GM18868 (cell line): ENCODE results near the gene GRIK5.
"Not testable (repeated sequence)": the region's sequence is repeated elsewhere in the genome, so short reads cannot be mapped to it uniquely, and the experiment has no call there.

Experiments
- ATAC-seq: cut with Tn5 transposase; IDR thresholded peaks from one replicate; pipeline ENCODE4 v1.9.1; 2021; ENCODE audit warnings: mild to moderate bottlenecking, moderate library complexity; ENCODE audit not compliant: unreplicated experiment

The GRIK5 gene

DNA sequence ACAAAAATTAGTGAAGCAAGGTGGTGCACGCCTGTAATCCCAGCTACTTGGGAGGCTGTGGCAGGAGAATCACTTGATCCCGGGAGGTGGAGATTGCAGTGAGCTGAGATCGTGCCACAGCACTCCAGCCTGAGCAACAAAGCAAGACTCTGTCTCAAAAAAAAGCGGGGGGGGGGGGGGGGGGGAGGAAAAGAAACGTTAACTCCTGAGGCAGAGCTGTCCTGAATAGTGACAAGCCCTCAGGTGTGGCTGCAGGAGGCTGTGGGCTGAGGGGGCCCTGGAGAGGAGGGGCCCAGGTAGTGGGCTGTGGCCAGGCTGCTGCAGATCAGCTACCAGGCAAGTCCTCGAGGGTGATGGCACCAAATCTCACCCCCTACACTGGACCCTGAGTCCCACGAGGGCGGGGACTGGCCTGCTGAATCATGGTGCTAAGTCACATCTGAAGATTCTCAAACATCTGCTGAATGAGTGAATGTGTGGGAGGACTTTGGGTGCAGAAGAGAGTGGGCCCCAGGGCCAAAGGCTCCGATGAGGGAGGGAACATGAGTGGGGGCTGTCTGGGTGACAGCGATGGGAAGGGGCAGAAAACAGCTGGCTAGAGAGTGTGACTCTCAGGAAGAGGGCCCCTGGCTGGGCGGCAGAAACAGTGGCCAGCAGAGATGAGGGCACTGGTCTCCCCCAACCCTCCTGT, 51.4 kb downstream of the GRIK5 start:
- ATAC-seq: no peak

DNA sequence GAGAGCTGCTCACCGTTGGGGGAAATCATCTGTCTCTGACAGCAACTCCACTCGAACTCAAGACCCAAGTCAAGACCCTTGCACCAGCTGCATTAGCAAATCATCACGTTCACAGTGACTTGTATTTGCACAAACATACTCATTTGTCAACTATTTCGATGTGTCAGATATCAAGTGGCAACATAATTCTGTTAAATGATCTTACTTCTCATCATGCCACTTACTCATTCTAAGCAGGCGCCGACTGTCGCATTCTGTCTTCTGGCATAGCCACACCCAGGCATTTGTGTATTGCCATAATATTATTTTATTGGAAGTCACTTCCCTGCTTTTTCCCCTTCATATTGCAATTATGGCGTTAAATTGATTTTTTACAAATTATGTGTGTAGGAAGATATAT, 53.0 kb downstream of the GRIK5 start:
- ATAC-seq: no peak

DNA sequence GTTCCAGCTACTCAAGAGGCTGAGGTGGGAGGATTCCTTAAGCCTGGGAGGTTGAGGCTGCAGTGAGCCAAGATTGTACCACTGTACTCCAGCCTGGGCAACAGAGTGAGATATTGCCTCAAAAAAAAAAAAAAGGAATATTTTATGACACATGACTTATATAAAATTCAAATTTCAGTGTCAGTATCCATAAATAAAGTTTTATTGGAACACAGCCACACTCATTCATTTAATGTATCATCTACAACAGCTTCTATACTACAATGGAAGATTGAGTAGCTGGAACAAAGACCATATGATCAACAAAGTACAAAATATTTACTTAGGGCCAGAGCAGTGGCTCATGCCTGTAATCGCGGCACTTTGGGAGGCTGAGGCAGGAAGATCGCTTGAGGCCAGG, 57.3 kb downstream of the GRIK5 start:
- not testable (repeated sequence) for ATAC-seq

DNA sequence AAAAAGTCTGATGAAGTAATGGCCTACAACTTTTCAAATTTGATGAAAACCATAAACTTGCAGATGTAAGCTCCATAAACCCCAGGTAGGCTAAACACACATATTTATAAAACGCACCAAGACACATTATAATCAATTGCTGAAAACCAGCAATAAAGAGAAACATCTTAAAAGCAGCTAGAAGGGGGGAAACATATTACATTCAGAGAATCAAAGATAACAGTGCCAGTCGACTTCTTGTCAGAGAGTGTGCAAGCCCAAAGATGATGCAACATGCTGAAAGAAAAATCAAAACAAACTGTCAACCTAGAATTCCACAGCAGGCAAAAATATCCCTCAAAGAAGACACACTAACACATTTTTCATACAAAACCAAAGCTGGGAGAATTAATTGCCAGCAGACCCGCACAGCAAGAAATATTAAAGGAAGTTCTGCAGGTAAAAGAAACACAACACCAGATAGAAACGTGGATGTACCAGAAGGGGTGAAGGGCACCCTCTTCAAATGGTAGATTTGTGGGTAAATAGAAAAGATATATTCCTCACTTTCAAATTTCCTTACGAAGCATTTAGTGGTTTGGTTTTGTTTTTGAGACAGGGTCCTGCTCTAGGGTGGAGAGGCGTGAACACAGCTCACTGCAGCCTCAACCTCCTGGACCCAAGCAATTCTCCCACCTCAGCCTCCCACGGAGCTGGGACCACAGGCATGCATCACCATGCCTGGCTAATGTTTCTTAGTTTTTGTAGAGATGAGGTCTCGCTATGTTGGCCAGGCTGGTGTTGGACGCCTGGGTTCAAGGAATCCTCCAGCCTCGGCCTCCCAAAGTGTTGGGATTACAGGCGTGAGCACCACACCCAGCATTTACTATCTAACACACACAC, 59.5 kb downstream of the GRIK5 start:
- ATAC-seq: no peak

DNA sequence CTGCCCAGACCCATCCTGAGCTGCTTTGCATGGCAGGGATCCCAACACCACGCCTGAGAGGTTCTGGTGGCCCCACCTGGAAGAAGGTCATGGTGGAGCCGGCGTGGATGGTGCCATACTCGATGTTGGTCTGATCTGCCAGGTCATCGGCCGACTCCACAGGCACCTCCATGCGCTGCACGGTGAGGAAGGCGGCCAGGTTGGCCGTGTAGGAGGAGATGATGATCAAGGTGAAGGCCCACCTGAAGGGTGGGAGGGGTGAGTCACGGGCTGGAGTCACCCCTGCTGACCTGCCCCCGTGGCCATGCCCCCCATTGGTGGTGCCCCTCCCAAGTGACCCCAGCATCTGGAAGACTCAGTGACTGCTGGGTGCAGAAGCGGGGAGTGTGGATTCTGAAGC, 63.4 kb downstream of the GRIK5 start:
- ATAC-seq: no peak

DNA sequence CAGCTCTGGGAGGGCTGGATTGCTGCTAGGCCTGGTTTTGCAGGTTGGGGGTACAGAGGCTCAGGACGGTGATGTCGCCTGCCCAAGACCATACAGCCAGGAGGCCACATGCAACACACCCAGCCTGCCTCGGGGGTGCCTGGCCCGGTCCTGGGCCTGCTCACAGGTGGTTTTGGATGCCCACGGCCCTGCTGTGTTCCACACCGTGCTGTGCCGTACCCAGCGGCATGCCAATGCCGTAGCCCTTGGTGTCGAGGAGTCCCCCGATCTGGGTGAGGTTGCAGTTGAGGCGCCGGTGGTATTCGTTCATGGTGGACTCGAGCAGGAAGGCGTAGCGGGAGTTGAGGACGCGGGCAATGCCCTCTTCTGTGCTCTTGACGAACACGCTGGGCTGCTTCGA, 64.5 kb downstream of the GRIK5 start:
- ATAC-seq: no peak

DNA sequence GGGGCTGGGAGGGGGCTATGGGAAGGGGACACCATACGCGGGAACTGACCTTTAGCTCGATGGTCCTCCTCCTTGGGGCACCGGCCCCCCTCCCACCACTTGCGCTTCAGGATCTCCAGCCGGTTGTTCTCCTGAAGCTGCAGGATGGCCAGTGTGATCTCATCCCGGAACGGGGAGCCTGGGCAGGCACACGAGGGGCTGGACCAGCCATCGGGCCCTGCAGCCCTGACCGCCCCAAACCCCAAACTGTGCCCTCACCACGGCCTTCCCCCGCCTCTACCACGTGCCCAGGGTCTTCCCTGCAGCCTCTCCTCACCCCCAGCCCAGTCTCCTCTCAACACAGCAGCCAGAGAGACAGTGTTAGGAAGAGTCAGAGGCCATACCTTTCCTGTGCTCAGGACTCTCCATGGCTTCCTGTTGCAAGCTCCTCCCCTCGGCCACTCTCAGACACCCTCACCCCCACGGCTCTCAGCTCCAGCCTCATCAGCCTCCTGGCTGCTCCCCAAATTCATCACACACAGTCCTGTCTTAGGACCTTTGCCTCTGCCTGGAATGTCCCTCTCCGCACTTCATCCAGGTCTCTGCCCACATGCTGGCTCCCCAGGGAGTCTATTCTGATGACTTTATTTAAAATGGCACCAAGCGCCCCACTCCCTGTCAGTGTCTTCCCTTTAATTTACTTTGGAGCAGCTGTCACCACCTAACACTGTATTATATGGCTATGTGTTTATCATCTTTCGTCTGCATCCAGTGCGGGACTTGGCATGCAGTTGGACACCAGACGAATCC, 66.3 kb downstream of the GRIK5 start:
- ATAC-seq: no peak

DNA sequence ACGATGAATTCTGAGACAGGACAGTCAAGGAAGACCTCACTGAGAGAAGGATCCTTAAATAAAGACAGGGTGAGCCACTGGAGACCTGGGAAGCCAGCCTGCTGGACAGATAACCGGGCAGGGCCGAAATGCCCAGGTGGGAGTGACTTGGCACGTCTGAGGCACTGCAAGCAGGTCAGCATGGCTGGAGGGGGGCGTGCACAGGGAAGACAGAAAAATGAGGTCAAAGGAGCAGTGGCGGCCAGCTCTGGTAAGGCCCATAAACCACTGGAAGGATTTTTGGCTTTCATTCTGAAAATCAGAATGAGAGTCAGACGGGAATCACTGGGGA, 70.2 kb downstream of the GRIK5 start:
- ATAC-seq: no peak

DNA sequence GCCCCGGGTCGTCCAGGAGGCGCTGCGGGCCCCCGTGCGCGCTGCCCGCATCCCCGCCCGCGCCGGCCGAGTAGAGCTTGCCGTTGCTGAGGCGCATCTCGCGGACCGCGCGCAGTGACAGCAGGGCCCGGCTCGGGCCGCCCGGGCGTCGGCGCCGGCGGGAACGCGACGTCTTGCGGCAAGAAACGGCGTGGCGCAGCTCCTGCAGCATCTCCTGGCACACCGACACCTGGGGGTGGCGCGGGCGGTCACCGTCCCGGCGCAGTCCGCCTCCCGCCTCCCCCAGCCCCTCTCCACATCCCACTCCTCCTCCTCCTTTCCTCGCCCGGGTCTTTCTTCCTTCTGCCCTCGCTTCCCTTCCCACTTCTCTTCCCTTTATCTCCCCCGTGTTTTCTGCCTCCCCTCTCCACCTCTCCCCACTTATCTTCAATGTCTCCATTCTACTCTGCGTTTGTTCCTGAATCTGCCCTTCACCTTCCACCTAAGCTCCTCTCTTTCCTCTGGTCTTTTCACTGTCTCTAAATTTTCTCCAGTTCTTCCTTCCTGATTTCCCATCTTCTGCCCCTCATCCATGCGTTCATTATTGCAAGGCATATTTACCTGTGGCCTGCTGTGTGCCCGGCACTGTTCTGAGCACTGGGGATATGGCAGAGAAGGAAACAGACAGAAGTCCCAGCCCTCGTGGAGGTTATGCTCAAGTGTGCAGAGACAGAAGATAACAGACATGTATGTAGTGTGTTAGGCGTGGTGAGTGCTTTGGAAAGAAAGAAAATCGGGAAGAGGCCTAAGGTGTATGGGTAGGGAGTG, 70.7 kb downstream of the GRIK5 start:
- no peak for ATAC-seq

DNA sequence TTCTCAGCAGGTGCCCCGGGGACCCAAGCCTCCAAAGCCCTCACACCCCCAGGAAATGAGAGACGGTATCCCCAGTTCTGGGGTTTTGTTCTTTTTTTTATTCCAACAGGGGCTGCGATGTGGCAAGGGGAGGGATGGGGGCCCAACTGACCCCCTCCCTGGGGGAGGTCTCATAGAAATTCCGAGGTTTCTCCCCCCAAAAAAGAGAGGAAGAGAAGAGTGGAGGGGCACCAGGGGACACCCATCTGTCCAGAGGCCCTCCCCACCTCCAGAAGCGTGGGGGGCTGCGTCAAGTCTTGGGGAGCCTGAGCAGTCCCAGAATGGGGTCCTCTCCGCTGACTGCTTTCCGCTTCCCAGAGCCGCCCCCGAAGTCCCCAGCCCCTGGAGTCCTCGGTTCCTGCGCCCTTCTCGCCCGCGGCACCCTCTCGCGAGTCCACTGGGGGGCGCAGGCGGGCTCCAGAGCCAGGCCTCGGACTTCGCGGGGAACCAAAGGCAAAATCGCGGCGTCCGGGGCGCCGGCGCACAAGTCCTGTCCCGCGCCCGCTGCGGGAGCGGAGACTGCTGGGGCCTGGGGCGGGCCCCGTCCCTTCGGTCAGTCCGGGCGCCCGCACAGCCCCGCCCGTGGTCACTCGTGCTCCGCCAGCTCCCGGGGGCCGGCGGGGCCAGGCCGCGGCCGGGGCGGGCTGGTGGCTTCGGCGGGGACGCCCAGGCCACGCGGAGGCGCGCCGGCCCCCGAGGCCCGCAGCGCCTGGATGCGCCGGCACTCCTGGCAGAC, 71.6 kb downstream of the GRIK5 start:
- ATAC-seq: no peak

DNA sequence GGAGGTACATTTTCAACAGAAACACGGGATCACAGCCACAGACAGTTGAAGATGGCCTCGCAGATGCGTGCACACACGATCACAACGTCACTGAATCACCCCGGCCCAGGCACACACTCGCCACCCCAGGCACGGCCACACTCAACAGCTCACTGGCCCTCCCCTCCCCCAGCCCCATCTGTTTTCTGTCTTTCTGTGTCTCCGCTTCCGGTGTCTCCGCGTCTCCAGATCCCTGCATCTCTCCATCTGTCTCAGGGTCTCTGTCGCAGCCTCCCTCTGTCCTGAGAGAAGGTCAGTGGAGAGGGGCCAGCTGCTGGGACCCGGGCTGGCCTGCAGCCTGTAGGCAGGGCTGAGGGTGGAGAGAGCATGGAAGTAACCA, 72.2 kb downstream of the GRIK5 start:
- no peak for ATAC-seq

DNA sequence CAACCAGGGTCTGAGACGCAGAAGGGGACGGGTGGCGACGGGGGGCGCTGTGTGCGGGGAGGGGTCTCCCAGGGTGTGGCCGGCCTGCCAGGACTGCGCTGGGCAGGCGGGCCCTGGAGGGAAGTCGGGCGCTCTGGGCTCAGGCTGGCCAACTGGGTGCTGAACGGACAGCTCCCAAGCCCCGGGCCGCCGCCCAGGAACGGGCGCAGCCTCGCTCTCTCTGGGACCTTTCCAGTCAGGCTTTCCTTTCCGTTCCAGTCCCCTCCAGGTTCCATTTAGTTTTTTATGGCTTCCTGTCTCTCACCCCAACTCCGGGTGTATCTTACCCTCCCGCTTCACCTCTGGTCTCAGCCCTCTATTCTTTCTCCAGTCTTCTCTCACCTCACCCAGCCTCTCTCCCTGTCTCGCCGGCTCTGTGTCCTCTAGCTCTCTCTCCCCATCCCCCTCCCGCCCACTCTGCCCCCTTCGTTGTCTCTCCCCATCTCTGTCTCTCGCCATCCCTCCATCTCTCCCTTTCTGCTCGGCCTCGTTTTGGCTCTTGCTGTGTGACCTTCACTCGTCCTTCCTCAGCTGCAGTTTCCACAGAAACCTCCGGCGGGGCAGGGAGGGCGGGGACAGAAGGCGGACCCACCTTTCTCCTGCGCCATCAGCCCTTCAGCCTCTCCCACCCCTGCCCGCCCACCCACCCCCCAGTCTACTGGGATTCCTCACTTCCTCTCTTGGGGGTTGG, 72.7 kb downstream of the GRIK5 start:
- no peak for ATAC-seq

DNA sequence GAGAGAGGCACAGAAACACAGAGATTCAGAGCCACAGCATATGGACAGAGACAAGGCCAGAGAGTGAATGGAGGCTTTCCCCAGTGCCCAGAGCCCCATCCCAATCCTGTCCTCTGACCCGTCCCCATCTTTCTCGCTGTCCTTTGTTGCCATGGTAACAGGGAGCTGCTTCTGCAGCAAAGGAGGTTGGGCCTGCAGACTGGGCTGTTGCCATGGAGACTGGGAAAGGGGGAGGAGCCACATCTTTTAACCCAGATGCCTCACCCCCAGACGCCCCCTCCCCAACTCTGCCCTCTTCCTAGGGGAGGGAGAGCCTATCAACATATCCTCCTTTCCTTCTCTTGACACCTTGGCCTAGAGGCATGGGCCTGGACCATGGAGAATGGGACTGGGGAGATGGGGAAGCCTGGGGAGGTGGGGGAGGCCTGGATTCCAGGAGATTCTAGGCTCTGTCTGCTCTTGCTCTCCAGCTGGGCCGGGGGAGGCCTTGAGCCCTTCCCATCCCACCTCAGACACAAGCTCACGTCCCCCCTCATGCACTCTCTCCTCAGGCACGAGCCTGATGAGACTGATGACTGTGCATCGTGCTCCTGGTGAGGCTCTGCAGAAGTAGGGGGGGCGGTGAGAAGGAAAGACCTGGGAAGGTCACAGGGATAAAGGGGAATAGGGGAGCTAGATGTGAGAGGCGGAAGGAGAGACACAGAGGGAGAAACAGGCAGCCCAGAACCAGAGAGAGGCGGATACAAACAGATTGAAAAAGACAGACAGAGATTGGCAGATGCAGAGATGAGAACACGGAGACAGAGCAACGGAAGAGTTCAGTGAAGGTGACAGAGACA, 73.8 kb downstream of the GRIK5 start:
- no peak for ATAC-seq

DNA sequence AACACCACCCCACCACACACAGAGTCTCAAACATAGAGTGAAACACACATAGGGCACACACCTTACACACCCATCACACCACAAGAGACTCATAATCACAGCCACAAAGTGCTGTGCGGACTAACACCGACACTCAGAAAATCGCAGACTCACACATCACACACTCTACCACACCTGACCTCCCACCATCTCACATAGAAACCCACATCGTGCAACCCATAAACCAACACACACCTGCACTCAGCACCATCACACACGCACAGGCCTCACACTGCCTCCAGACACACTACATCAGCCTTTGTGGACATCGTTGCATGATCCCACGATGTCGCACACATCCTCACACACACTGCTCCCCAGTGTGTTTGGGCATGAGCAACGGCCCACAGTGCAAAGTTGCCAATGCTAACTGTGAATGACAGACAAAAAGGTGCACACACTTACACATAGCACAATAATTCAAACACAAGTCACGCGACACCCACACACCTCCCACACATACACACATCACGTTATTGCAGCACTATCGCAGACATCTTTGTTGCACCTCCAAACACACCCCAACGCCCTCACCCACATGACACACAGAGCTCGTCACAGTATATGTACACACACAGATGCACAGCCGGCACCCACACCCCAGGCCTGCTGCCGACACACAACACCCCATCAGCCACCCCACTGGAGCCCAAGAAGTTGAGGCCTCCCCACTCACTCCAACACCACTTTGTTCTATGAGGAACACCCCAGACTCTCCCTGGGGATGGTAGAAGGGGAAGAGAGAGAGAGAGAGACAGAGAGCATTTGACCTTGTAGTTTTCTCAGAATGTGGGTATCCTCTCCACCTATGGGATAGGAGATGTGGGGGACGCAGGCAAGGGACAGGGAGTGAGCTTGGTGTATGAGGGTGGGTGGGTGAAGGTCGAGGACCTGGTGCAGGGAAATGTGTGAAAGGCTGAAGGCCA, 74.7 kb downstream of the GRIK5 start:
- no peak for ATAC-seq

DNA sequence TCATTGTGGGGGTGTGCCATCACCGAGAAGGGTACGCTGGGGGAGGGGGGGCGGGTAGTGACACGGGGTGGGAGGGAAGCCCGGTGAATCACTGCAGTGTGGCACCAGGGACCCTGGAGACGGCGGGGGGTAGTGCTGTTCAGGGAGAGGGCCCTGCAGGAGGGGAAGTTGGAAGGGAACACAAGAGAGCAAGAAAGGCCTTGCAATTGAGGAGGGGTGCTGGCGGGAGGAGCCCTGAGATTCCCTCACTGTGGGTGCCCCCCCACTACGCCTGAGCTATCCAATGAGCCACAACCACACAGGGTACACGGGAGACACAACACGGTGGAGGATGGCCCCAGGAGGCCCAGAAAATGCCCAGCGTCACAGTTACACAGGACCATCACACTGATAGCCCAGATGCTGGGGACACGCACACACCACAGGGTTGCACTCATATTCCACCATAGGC, 75.5 kb downstream of the GRIK5 start:
- no peak for ATAC-seq

DNA sequence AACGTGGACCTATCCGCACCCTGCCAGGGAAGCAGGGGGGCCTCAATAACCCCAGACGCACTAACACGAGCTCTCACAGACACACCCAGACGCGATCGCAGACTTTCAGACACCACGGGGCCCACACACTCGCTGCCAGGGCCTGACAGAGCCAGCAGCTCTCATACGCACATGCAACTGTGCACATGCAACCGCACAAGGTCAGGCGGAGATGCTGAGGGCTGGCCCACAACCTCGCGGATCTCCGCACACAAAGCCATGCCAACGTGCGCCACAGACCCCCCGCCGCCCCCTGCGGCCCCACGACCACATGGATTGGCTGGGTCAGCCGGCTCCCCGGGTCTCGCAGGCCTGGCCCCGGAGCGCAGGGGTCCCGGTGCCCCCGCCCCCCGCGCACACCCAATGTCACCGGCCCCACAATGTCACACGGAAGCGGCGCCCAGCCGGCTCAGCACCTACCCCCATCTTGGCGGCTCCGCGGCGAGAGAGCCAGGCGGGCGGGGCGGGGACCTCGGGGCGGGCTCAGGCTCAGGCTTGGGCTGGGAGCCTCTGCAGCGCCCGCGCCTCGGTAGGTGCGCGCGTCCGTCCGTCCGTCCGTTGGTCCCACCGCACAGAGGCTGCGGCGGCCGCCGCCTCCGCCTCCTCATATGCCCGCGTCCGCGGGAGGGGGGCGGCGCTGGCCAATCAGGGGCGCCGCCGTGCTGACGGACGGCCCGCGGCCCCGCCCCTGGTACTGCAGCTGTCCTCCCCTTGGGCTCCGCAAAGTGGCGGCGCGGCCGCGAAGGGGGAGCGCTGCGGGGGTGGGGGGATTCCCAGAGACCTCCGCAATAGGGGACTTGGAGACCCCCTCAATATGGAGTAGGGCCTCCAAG, 76.2 kb downstream of the GRIK5 start, which contains the start of gene ATP1A3:
TSS of gene ATP1A3 (minus strand) at position 619 of the 872 bp plus-strand sequence. CDS start at position 465, 154 bp downstream.
- ATAC-seq: no peak
